ENCODE results near the gene FAM118A.

Gene FAM118A

DNA sequence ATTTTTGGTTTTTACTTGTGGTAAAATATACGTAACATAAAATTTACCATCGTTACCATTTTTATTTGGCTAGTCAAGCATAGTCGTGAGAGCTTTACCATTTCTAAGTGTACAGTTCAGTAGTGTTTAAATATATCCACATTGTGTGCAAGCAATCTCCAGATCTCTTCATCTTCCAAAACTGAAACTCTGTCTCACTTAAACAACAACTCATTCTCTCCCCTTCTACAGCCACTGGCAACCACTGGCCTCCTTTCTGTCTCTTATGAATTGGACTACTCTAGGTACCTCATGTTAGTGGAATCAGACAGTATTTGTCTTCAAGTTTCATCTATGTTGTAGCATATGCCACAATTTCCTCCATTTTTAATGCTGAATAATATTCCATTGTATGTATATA is 66.3 kb downstream of the FAM118A start:
- Histone ChIP-seq H3K36me3 (ENCODE audit: control insufficient read depth, insufficient read depth, low read length) (no peaks in the 10 kb centered on the region), H3K4me3 (ENCODE audit: low read length) (no peak overlapping the region), H3K9me3 (ENCODE audit: control insufficient read depth, low read length) (no peaks in the 10 kb centered on the region), H3K4me1 (ENCODE audit: control insufficient read depth, insufficient read depth, low read length) (no peaks in the 10 kb centered on the region), H3K27me3 (ENCODE audit: control insufficient read depth, insufficient read depth, low read length) (no peaks in the 10 kb centered on the region), H3K9ac (ENCODE audit: low read length) (no peak overlapping the region)

DNA sequence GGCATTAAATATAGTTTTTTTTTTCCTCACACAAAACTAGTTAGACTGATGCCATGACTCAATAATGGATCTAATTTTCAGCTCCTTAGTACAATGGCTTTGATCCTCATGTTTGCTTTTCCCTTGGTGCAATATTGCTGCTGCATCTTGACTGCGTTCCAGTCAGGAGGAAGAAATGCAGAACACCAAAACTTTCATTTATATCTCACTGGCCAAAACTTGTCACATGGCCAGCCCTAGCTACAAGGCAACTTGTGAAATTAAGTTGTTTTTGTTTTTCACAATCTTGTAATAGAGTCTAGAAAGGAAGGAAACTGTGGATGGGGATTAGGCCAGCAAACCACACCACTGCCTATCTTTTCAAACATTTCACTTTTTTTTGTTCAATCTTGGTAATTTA is 67.0 kb downstream of the FAM118A start:
- Histone ChIP-seq H3K4me3 (ENCODE audit: low read length) (no peak overlapping the region), H3K4me1 (ENCODE audit: control insufficient read depth, insufficient read depth, low read length) (no peaks in the 10 kb centered on the region), H3K36me3 (ENCODE audit: control insufficient read depth, insufficient read depth, low read length) (no peaks in the 10 kb centered on the region), H3K27me3 (ENCODE audit: control insufficient read depth, insufficient read depth, low read length) (no peaks in the 10 kb centered on the region), H3K9ac (ENCODE audit: low read length) (no peak overlapping the region), H3K9me3 (ENCODE audit: control insufficient read depth, low read length) (no peaks in the 10 kb centered on the region)

DNA sequence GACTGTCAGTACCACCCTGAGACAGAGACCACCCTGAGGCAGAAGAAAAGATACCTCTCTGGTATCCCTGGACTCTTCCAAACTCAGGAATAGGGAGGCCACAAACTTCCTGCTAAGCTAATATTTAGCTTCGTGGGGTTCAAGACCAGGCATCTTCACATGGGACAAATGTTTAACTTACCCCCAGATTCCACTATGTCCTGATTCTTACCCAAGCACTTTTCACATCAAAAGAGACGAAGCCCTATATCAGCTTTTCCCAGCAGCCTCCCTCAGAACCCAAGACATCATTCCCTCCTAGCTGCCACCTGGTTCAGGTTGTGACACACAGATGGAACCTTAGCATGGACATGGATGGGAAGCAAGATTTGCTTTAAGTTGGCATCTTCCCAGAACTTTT is 71.6 kb downstream of the FAM118A start:
- Histone ChIP-seq H3K36me3 (ENCODE audit: control insufficient read depth, insufficient read depth, low read length) (no peaks in the 10 kb centered on the region), H3K27me3 (ENCODE audit: control insufficient read depth, insufficient read depth, low read length) (no peaks in the 10 kb centered on the region), H3K9ac (ENCODE audit: low read length) (no peak overlapping the region), H3K9me3 (ENCODE audit: control insufficient read depth, low read length) (no peaks in the 10 kb centered on the region), H3K4me3 (ENCODE audit: low read length) (no peak overlapping the region), H3K4me1 (ENCODE audit: control insufficient read depth, insufficient read depth, low read length) (no peaks in the 10 kb centered on the region)

DNA sequence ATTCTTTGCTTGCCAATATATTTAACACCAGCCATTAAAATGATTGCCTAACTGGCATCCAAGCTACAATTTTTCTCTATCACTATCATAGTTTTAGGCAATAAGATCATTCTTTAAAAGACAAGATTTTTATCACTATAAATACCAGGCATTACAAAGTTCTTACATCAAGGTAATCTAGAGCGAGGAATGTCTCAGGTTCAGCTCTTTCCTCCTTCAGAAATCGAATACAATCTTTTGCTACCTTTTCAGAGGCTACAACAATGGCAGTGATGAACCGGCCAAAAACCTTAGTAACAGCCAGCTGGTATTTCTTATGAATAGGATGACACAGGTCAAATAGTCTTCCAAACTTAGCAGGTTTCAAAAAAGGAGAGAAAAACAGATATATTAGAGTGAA is 79.8 kb downstream of the FAM118A start:
- Histone ChIP-seq H3K36me3 (ENCODE audit: control insufficient read depth, insufficient read depth, low read length) (no peaks in the 10 kb centered on the region), H3K9ac (ENCODE audit: low read length) (no peak overlapping the region), H3K9me3 (ENCODE audit: control insufficient read depth, low read length) (no peaks in the 10 kb centered on the region), H3K27me3 (ENCODE audit: control insufficient read depth, insufficient read depth, low read length) (no peaks in the 10 kb centered on the region), H3K4me1 (ENCODE audit: control insufficient read depth, insufficient read depth, low read length) (no peaks in the 10 kb centered on the region), H3K4me3 (ENCODE audit: low read length) (no peak overlapping the region)

All from mucosa of stomach (tissue), 1 donor.